IMR-90 (cell line): Measurements from ENCODE around the gene KCNE5. TPM values are rescaled to one million over a fixed set of nuclear protein-coding genes. Genes with fewer than 3 reads are reported as not detected.
A peak's percentile ranks its signal among the peaks of the same experiment; 100 is the strongest.

Experiments
- ATAC-seq: fragments of 200-7000 bp; cut with Tn5 transposase; 2 replicates; pipeline ENCODE4 v1.9.1; 2020; ENCODE audit warnings: low read depth, mild to moderate bottlenecking, moderate library complexity
- Bru-seq: library from RNA; stranded (reverse); fragments of 400-500 nt; gene quantifications from one replicate; lab custom pipeline; 2021; lab: Mats Ljungman, UMichigan
- BruChase-seq, 2 experiments: library from RNA; stranded (reverse); fragments of 400-500 nt; gene quantifications; one replicate each; lab custom pipeline; 2021; lab: Mats Ljungman, UMichigan
- BruUV-seq: library from RNA; stranded (reverse); fragments of 400-500 nt; replicated peaks from 2 replicates; lab custom pipeline; 2021; lab: Mats Ljungman, UMichigan
- CTCF ChIA-PET: fragments of 300-600 bp; formaldehyde crosslinking; extraction: SDS; loops from one replicate; lab custom pipeline; 2021; ENCODE audit warnings: antibody characterized with exemption; lab: Yijun Ruan, JAX
- POLR2A ChIA-PET: fragments of 300-600 bp; sonication (Branson Sonifier 250); formaldehyde crosslinking; loops from one replicate; lab custom pipeline; 2022; ENCODE audit warnings: antibody characterized with exemption; ENCODE audit not compliant: unreplicated experiment; lab: Charles Lee
- DNase-seq: peaks from one replicate; pipeline ENCODE4 v3.0.0; 2013
- H2AFZ ChIP-seq: replicated peaks from 2 replicates; pipeline ENCODE3; 2013; ENCODE audit warnings: low read length, mild to moderate bottlenecking; ENCODE audit not compliant: poor library complexity
- H2AK5ac ChIP-seq: 2 replicates; pipeline ENCODE4 v1.6.1; 2013; ENCODE audit warnings: low read depth, low read length, inconsistent platforms
- H2AK9ac ChIP-seq: replicated peaks from 2 replicates; pipeline ENCODE3; 2013; ENCODE audit warnings: mild to moderate bottlenecking, low read depth, low read length, moderate library complexity; ENCODE audit not compliant: poor library complexity
- H2BK120ac ChIP-seq: 2 replicates; pipeline ENCODE4 v1.6.1; 2013; ENCODE audit warnings: low read depth, low read length, inconsistent platforms
- H2BK15ac ChIP-seq: 3 replicates; pipeline ENCODE4 v1.6.1; 2013; ENCODE audit warnings: low read depth, low read length, inconsistent platforms
- H2BK20ac ChIP-seq: 2 replicates; pipeline ENCODE4 v1.6.1; 2013; ENCODE audit warnings: low read depth, mild to moderate bottlenecking, inconsistent platforms, low read length, moderate library complexity
- H2BK5ac ChIP-seq: 2 replicates; pipeline ENCODE4 v1.6.1; 2013; ENCODE audit warnings: mild to moderate bottlenecking, low read depth, low read length, inconsistent platforms; ENCODE audit not compliant: poor library complexity, severe bottlenecking
- H3K14ac ChIP-seq: replicated peaks from 2 replicates; pipeline ENCODE4 v1.6.1; 2013; ENCODE audit warnings: low read depth, low read length, inconsistent platforms
- H3K18ac ChIP-seq: 2 replicates; pipeline ENCODE4 v1.6.1; 2013; ENCODE audit warnings: low read depth, low read length, control low read depth
- H3K23ac ChIP-seq: 2 replicates; pipeline ENCODE4 v1.6.1; 2013; ENCODE audit warnings: low read depth, low read length, inconsistent platforms
- H3K27ac ChIP-seq: 2 replicates; pipeline ENCODE4 v1.5.1; 2013; ENCODE audit warnings: mild to moderate bottlenecking, control low read depth, low read length; ENCODE audit not compliant: insufficient read depth
- H3K27me3 ChIP-seq: 2 replicates; pipeline ENCODE4 v1.6.1; 2013; ENCODE audit warnings: low read length; ENCODE audit not compliant: control insufficient read depth, insufficient read depth
- H3K36me3 ChIP-seq: 2 replicates; pipeline ENCODE4 v1.6.1; 2013; ENCODE audit warnings: low read length, mixed read lengths; ENCODE audit not compliant: control insufficient read depth, insufficient read depth
- H3K4ac ChIP-seq: 2 replicates; pipeline ENCODE4 v1.6.1; 2013; ENCODE audit warnings: low read depth, low read length, inconsistent platforms
- H3K4me1 ChIP-seq: 2 replicates; pipeline ENCODE4 v1.6.1; 2013; ENCODE audit warnings: low read length, mixed read lengths; ENCODE audit not compliant: control insufficient read depth, insufficient read depth
- H3K4me2 ChIP-seq: 2 replicates; pipeline ENCODE4 v1.6.1; 2013; ENCODE audit warnings: low read depth, mild to moderate bottlenecking, control low read depth, low read length, moderate library complexity
- H3K4me3 ChIP-seq: 2 replicates; pipeline ENCODE4 v1.5.1; 2013; ENCODE audit warnings: low read depth, mild to moderate bottlenecking, control low read depth, low read length, moderate library complexity; ENCODE audit not compliant: insufficient read depth
- H3K56ac ChIP-seq: 2 replicates; pipeline ENCODE4 v1.6.1; 2013; ENCODE audit warnings: low read length, inconsistent platforms; ENCODE audit not compliant: insufficient read depth; ENCODE audit errors: extremely low read depth
- H3K79me1 ChIP-seq, 2 experiments: 2 replicates each; pipeline ENCODE4 v1.6.1; 2013; ENCODE audit warnings: low read length in 2 of 2, inconsistent platforms in 1 of 2, low read depth in 1 of 2
- H3K9ac ChIP-seq: 2 replicates; pipeline ENCODE4 v1.6.1; 2013; ENCODE audit warnings: low read depth, low read length, control low read depth
- H3K9me1 ChIP-seq: 2 replicates; pipeline ENCODE4 v1.6.1; 2013; ENCODE audit warnings: low read length, inconsistent platforms; ENCODE audit not compliant: insufficient read depth
- H3K9me3 ChIP-seq: 2 replicates; pipeline ENCODE4 v1.6.1; 2013; ENCODE audit warnings: low read length; ENCODE audit not compliant: control insufficient read depth, insufficient read depth
- H4K20me1 ChIP-seq: 2 replicates; pipeline ENCODE4 v1.6.1; 2013; ENCODE audit warnings: low read length, inconsistent platforms; ENCODE audit not compliant: insufficient read depth
- H4K5ac ChIP-seq: 2 replicates; pipeline ENCODE4 v1.6.1; 2013; ENCODE audit warnings: mild to moderate bottlenecking, low read depth, low read length, control low read depth
- H4K8ac ChIP-seq, 2 experiments: 2 replicates each; pipeline ENCODE4 v1.6.1; 2013; ENCODE audit warnings: low read depth in 2 of 2, low read length in 2 of 2, control low read depth in 1 of 2, inconsistent platforms in 1 of 2
- H4K91ac ChIP-seq: 2 replicates; pipeline ENCODE4 v1.6.1; 2013; ENCODE audit warnings: low read depth, low read length, inconsistent platforms; ENCODE audit not compliant: insufficient read depth
- BHLHE40 ChIP-seq: fragments of 150-350 bp; IDR thresholded peaks from 2 replicates; pipeline ENCODE4 v1.6.1; 2016; ENCODE audit warnings: mild to moderate bottlenecking, low read depth, low read length
- CEBPB ChIP-seq: IDR thresholded peaks from 2 replicates; pipeline ENCODE4 v1.6.1; 2012; ENCODE audit warnings: low read depth, low read length, improper control_type of control experiment
- WGBS, 2 experiments: methylation state at CpG; one replicate each; pipeline versions ENCODE4 v1.1.5 to v1.1.7; 2013; ENCODE audit warnings: missing lambda C conversion rate in 2 of 2; ENCODE audit not compliant: insufficient read length in 1 of 2; ENCODE audit errors: extremely low coverage in 2 of 2; 5-methylcytosine and 5-hydroxymethylcytosine counted together
- dilution Hi-C: fragments of 300-500 bp; cut with HindIII; formaldehyde crosslinking; loops from one replicate; pipeline ENCODE4 v1.14.3; 2018; ENCODE audit warnings: low sequenced_read_pairs; ENCODE audit not compliant: unreplicated experiment
- in situ Hi-C: fragments of 300-500 bp; cut with MboI; formaldehyde crosslinking; loops from 3 replicates; pipeline ENCODE4 v1.14.3; 2019; ENCODE audit warnings: low sequenced_read_pairs, inconsistent platforms, mixed read lengths
- intact Hi-C: fragments of 100-400 bp; cut with micrococcal nuclease; formaldehyde crosslinking; loops from 2 replicates; pipeline ENCODE4 v1.10.0; 2022
- long read RNA-seq: library from polyadenylated mRNA; unstranded; transcript quantifications from one replicate; pipeline ENCODE4 v2.0.0, GENCODE V29; 2021; ENCODE audit not compliant: unreplicated experiment
- polyA plus RNA-seq, 3 experiments: library from polyadenylated mRNA; depleted of rRNA; stranded (reverse); fragments of >200 nt; gene quantifications; 2 replicates each; pipeline ENCODE4 v1.2.3, GENCODE V29; 2012; ENCODE audit warnings: low replicate concordance in 1 of 3
- total RNA-seq: library from RNA; depleted of rRNA; stranded (reverse); fragments of >200 nt; gene quantifications from 2 replicates; pipeline ENCODE4 v1.2.3, GENCODE V29; 2012; rRNA removed

Gene KCNE5, protein sequence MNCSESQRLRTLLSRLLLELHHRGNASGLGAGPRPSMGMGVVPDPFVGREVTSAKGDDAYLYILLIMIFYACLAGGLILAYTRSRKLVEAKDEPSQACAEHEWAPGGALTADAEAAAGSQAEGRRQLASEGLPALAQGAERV
- total RNA-seq (0.18 and 0.28 TPM in 2 replicates), polyA plus RNA-seq (2012; rRNA removed) (0.15 and 0.17 TPM in 2 replicates), Bru-seq, nascent RNA (percentile 24 among the genes with signal in this experiment), BruChase-seq, experiment 1, labeled RNA remaining after a 6-hour chase (percentile 40 among the genes with signal in this experiment), BruChase-seq, experiment 2, labeled RNA remaining after a 2-hour chase (percentile 35 among the genes with signal in this experiment)
- 0.05 TPM in 1 of 2 replicates, not detected in the other for polyA plus RNA-seq (2012; cell fraction: cytosol; rRNA removed)
- polyA plus RNA-seq (2012; cell fraction: nucleus; rRNA removed; ENCODE audit: low replicate concordance), result 0.88 and 1.6 TPM in 2 replicates
- long read RNA-seq, result 0 reads

DNA sequence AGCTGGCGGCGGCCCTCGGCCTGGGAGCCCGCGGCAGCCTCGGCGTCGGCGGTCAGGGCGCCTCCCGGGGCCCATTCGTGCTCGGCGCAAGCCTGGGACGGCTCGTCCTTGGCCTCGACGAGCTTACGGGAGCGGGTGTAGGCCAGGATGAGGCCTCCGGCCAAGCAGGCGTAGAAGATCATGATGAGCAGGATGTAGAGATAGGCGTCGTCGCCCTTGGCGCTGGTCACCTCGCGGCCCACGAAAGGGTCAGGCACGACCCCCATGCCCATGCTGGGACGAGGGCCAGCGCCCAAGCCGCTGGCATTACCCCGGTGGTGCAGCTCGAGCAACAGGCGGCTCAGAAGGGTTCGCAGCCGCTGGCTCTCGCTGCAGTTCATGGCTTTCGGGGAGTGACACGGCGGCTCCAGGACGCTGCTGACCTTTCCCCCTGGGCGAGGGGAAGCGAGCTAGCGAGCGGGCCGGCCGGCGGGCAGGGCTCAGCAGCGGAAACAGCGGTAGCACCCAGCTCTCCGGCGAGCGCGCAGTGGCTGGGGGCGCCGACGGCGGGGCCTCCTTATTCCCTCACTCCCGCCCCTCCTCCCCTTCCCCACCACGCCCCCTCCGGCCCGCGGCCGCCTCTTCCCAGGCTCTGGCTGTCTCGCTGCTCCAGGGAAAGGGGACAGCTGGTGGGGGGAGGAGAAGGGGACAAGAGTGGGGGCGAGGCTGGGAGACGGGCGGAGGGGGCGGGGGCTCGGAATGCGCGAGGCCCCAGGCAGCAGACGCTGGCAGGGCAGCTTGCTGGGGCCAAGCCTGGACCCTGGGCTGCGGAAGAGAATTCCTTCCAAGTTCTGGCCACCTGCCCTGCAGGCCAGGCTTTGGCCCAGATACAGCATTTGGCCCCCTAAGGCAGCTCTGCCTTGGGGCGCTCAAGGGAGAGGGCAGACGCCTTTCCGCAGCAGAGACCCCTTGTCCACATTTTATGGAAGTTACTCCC lies at the start of gene KCNE5:
Gene KCNE5 (minus strand): TSS at position 532 of the 976 bp plus-strand sequence. CDS start 152 bp downstream, at position 380.
- no peaks in the 10 kb centered on the region for H3K36me3 ChIP-seq
- H3K27me3 ChIP-seq, result no peaks in the 10 kb centered on the region; the same call in none of the 2 replicates
- ATAC-seq (no peak), DNase-seq (no peak)
- no peak within 1 kb of the TSS for H2AK5ac ChIP-seq
- no peak within 1 kb of the TSS for H3K4me2 ChIP-seq
- dilution Hi-C loops (no loop called here), in situ Hi-C loops (no loop called here), intact Hi-C loops (no loop called here)
- no peak within 1 kb of the TSS for H2BK15ac ChIP-seq
- BruUV-seq, result no TSS peak
- ChIA-PET POLR2A (no interaction called here), CTCF (interaction anchor here (0.6 kb wide), 1 partner anchor 108 kb away, joined by 3 read pairs; the partner anchor contains the start of gene ACSL4)
- no peak within 1 kb of the TSS for H3K56ac ChIP-seq
- no peak within 1 kb of the TSS for H3K9ac ChIP-seq
- no peaks in the 10 kb centered on the region for H3K4me1 ChIP-seq
- no peaks in the 10 kb centered on the region for H3K9me3 ChIP-seq
- no peaks in the 10 kb centered on the region for H3K79me1 ChIP-seq
- TF ChIP-seq BHLHE40, result no peak
- TF ChIP-seq CEBPB, result no peak
- H4K8ac ChIP-seq, result no peak within 1 kb of the TSS
- no peak within 1 kb of the TSS for H3K4ac ChIP-seq
- H2BK120ac ChIP-seq, result no peak within 1 kb of the TSS
- H3K9me1 ChIP-seq, result no peaks in the 10 kb centered on the region
- H3K27ac ChIP-seq, result no peak within 1 kb of the TSS
- H4K91ac ChIP-seq, result no peak within 1 kb of the TSS
- no peak within 1 kb of the TSS for H3K4me3 ChIP-seq
- H4K20me1 ChIP-seq, result no peaks in the 10 kb centered on the region
- no peak within 1 kb of the TSS for H4K5ac ChIP-seq
- H2AK9ac ChIP-seq, result no peak within 1 kb of the TSS
- H3K14ac ChIP-seq, result no peak within 1 kb of the TSS
- H2BK5ac ChIP-seq, result no peak within 1 kb of the TSS
- WGBS, 2 experiments, result 56% methylated on average over 26 of the region's 79 CpGs; no CpG with 5 or more reads in 1 of the 2 experiments
- H2BK20ac ChIP-seq, result no peak within 1 kb of the TSS
- H3K18ac ChIP-seq, result no peak within 1 kb of the TSS
- H2AFZ ChIP-seq, result no peak within 1 kb of the TSS
- no peak within 1 kb of the TSS for H3K23ac ChIP-seq
